ENCODE data around the gene DPH1. TPM values are rescaled to one million over a fixed set of nuclear protein-coding genes. Genes with fewer than 3 reads are reported as not detected.
A peak's percentile ranks its signal among the peaks of the same experiment; 100 is the strongest.
"Not testable (repeated sequence)": the region's sequence is repeated elsewhere in the genome, so short reads cannot be mapped to it uniquely, and the experiment has no call there.

The DPH1 gene
- total and polyA plus RNA-seq, 7 donors = 7.2 to 60.1 (median 27.6) TPM

GRCh38 chr17:2012499-2012898 is 17.5 kb upstream of the DPH1 start:
- intact Hi-C loops (cut with DNase I) = no loop called here

GRCh38 chr17:2013220-2013993 is 16.5 kb upstream of the DPH1 start:
- H3K9me3 ChIP-seq; H3K4me1 ChIP-seq; H3K36me3 ChIP-seq; intact Hi-C loops (cut with DNase I); H3K4me3 ChIP-seq; DNase-seq; H3K27ac ChIP-seq: not testable (repeated sequence)
- WGBS, 2 donors = 96 to 98% methylated on average over 6 of the region's 6 CpGs
- H3K27me3 ChIP-seq = peaks cover 0 to 25% (median 0%) of the 10 kb centered on the region in 3 donors

More at GRCh38 chr17:2012499-2012898, 17.5 kb upstream of the DPH1 start:
- H3K4me1 ChIP-seq = no peaks in the 10 kb centered on the region
- no peaks in the 10 kb centered on the region for H3K36me3 ChIP-seq
- H3K27me3 ChIP-seq = peaks cover 0 to 16% (median 0%) of the 10 kb centered on the region in 3 donors
- TF ChIP-seq EP300 (IDR thresholded peaks at IDR 0.05) (no peak), POLR2AphosphoS5 (IDR thresholded peaks at IDR 0.05) (no peak), POLR2A (IDR thresholded peaks at IDR 0.05) (no peak), CTCF (IDR thresholded peaks at IDR 0.05) (no peak)
- H3K9me3 ChIP-seq = peaks cover 0 to 4% (median 0%) of the 10 kb centered on the region in 4 donors
- WGBS, 2 donors = 93 to 96% methylated on average over 4 of the region's 4 CpGs
- no peak for DNase-seq
- H3K4me3 ChIP-seq = no peak overlapping the region
- H3K27ac ChIP-seq = peak overlapping the region in 2 of 4 donors; percentile 23 to 62

- no peaks in the 10 kb centered on the region for H3K4me1 ChIP-seq
- peaks cover 0 to 28% (median 0%) of the 10 kb centered on the region in 3 donors for H3K27me3 ChIP-seq
- DNase-seq = no peak
- peaks cover 0 to 4% (median 0%) of the 10 kb centered on the region in 4 donors for H3K9me3 ChIP-seq
- H3K4me3 ChIP-seq = no peak overlapping the region
- H3K27ac ChIP-seq = no peak overlapping the region
- no peaks in the 10 kb centered on the region for H3K36me3 ChIP-seq
- TF ChIP-seq EP300 (IDR thresholded peaks at IDR 0.05) = no peak
- TF ChIP-seq POLR2A (IDR thresholded peaks at IDR 0.05) = no peak
- TF ChIP-seq POLR2AphosphoS5 (IDR thresholded peaks at IDR 0.05) = no peak
- TF ChIP-seq CTCF (IDR thresholded peaks at IDR 0.05) = no peak
- intact Hi-C loops (cut with DNase I) = no loop called here
- WGBS, 2 donors = 98 to 100% methylated on average over 1 of the region's 1 CpG
These were observed 16.0 kb upstream of the DPH1 start for GRCh38 chr17:2013994-2014317.

- Histone ChIP-seq H3K27me3 (peaks cover 0 to 28% (median 0%) of the 10 kb centered on the region in 3 donors), H3K4me3 (no peak overlapping the region), H3K9me3 (peaks cover 0 to 4% (median 0%) of the 10 kb centered on the region in 4 donors), H3K4me1 (no peaks in the 10 kb centered on the region), H3K27ac (no peak overlapping the region), H3K36me3 (no peaks in the 10 kb centered on the region)
- no peak for TF ChIP-seq POLR2A (IDR thresholded peaks at IDR 0.05)
- WGBS, 2 donors = 86 to 91% methylated on average over 14 of the region's 14 CpGs
- no peak for DNase-seq
- intact Hi-C loops (cut with DNase I) = no loop called here
These were observed 14.6 kb upstream of the DPH1 start for GRCh38 chr17:2015314-2015713.

- TF ChIP-seq POLR2A (IDR thresholded peaks at IDR 0.05) (no peak), CTCF (IDR thresholded peaks at IDR 0.05) (no peak), POLR2AphosphoS5 (IDR thresholded peaks at IDR 0.05) (no peak), EP300 (IDR thresholded peaks at IDR 0.05) (no peak)
- 90 to 93% methylated on average over 20 of the region's 20 CpGs for WGBS, 2 donors
- intact Hi-C loops (cut with DNase I) = no loop called here
- no peak for DNase-seq
- Histone ChIP-seq H3K4me3 (no peak overlapping the region), H3K4me1 (no peaks in the 10 kb centered on the region), H3K36me3 (no peaks in the 10 kb centered on the region), H3K9me3 (peaks cover 0 to 4% (median 0%) of the 10 kb centered on the region in 4 donors), H3K27me3 (peaks cover 0 to 22% (median 0%) of the 10 kb centered on the region in 3 donors), H3K27ac (no peak overlapping the region)
These were observed 13.5 kb upstream of the DPH1 start for GRCh38 chr17:2016494-2016893.

All from sigmoid colon (tissue), 7 donors.